Type B pancreatic cell (in vitro differentiated cells): ENCODE results near the gene GJA4. TPM values are rescaled to one million over a fixed set of nuclear protein-coding genes. Genes with fewer than 3 reads are reported as not detected.

ENCODE experiments used
- DNase-seq: peaks from one replicate; pipeline ENCODE4 v3.0.0; 2021; ENCODE audit warnings: mixed read lengths; ENCODE audit not compliant: unreplicated experiment; ENCODE audit errors: extremely low spot score
- H3K27ac Mint-ChIP-seq: 2 replicates; pipeline ENCODE4 v1.8.0; 2021; ENCODE audit warnings: mild to moderate bottlenecking, mixed read lengths
- H3K27me3 Mint-ChIP-seq: 2 replicates; pipeline ENCODE4 v1.8.0; 2021; ENCODE audit warnings: mixed read lengths
- H3K36me3 Mint-ChIP-seq: 2 replicates; pipeline ENCODE4 v1.8.0; 2021; ENCODE audit warnings: mixed read lengths
- H3K4me1 Mint-ChIP-seq: one replicate; pipeline ENCODE4 v1.8.0; 2021; ENCODE audit warnings: mixed read lengths; ENCODE audit not compliant: unreplicated experiment
- H3K4me3 Mint-ChIP-seq: 2 replicates; pipeline ENCODE4 v1.8.0; 2021; ENCODE audit warnings: mild to moderate bottlenecking, mixed read lengths
- H3K9me3 Mint-ChIP-seq: 2 replicates; pipeline ENCODE4 v1.8.0; 2021; ENCODE audit warnings: mixed read lengths
- total RNA-seq: library from RNA; stranded (reverse); gene quantifications from 2 replicates; pipeline ENCODE4 v1.2.1, GENCODE V29; 2021; ENCODE audit warnings: low replicate concordance
- TF ChIP-seq, protein P1 (sequence below): fragments of 200-600 bp; sonication (generic); conservative IDR thresholded peaks from 2 replicates; pipeline ENCODE4 v1.5.0; 2021; ENCODE audit warnings: antibody characterized with exemption, mild to moderate bottlenecking

The GJA4 gene
- total RNA-seq, 1 donor from 2014 or later = 0.87 TPM

DNA sequence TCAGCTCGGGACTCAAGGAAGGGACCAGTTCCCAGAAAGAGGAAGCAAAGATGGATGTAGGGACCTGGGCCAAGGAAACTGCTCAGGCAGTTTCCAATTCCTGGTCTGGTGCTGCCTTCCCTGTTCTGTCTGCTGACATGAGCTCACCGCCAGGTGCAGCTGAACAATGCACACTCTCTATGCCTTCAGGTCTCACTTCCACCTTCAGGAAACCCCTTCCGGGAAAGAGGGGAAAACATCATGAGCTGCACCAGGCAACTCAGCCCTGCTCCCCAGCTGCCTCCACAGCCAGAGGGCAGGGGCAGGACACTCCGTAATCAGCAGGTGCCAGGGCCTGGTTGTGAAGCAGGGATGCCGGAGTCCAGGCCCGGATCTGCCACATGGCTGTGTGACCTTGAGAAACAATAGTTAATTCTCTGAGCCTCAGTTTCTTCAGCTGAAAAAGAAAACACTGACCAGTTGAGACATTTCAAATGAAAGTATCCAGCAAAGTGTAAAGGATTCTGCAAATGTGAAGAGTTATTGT is 39.0 kb downstream of the GJA4 start:
- H3K4me1 Mint-ChIP-seq = peaks cover 18% of the 10 kb centered on the region
- H3K27ac Mint-ChIP-seq = no peak overlapping the region
- H3K27me3 Mint-ChIP-seq = peaks cover 4% of the 10 kb centered on the region

DNA sequence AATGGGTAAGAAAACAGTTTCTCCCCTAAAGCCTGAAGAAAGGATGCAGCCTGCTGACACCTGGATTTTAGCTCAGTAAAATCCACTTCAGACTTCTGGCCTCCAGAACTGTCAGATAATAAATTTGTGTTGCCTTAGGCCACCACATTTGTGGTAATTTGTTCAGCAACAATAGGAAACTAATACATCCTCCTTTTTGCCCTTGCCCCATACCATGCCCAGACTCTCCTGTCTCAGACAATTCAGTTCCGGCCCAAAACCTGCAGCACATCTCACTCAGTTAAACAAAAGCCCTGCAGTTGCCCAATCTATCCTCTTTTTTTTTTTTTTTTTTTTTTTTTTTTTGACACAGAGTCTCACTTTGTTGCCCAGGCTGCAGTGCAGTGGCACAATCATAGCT is 40.9 kb downstream of the GJA4 start:
- no peaks in the 10 kb centered on the region for H3K27me3 Mint-ChIP-seq
- no peaks in the 10 kb centered on the region for H3K9me3 Mint-ChIP-seq
- H3K36me3 Mint-ChIP-seq = no peaks in the 10 kb centered on the region
- H3K4me3 Mint-ChIP-seq = no peak overlapping the region
- H3K27ac Mint-ChIP-seq = no peak overlapping the region
- H3K4me1 Mint-ChIP-seq = peaks cover 12% of the 10 kb centered on the region
- no peak for DNase-seq
- TF ChIP-seq, protein P1, sequence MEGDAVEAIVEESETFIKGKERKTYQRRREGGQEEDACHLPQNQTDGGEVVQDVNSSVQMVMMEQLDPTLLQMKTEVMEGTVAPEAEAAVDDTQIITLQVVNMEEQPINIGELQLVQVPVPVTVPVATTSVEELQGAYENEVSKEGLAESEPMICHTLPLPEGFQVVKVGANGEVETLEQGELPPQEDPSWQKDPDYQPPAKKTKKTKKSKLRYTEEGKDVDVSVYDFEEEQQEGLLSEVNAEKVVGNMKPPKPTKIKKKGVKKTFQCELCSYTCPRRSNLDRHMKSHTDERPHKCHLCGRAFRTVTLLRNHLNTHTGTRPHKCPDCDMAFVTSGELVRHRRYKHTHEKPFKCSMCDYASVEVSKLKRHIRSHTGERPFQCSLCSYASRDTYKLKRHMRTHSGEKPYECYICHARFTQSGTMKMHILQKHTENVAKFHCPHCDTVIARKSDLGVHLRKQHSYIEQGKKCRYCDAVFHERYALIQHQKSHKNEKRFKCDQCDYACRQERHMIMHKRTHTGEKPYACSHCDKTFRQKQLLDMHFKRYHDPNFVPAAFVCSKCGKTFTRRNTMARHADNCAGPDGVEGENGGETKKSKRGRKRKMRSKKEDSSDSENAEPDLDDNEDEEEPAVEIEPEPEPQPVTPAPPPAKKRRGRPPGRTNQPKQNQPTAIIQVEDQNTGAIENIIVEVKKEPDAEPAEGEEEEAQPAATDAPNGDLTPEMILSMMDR = no peak

More for the DNA sequence above, 39.0 kb downstream of the GJA4 start:
- Mint-ChIP-seq H3K9me3 (no peaks in the 10 kb centered on the region), H3K36me3 (no peaks in the 10 kb centered on the region), H3K4me3 (no peak overlapping the region)
- DNase-seq = no peak
- TF ChIP-seq, protein P1 = no peak

DNA sequence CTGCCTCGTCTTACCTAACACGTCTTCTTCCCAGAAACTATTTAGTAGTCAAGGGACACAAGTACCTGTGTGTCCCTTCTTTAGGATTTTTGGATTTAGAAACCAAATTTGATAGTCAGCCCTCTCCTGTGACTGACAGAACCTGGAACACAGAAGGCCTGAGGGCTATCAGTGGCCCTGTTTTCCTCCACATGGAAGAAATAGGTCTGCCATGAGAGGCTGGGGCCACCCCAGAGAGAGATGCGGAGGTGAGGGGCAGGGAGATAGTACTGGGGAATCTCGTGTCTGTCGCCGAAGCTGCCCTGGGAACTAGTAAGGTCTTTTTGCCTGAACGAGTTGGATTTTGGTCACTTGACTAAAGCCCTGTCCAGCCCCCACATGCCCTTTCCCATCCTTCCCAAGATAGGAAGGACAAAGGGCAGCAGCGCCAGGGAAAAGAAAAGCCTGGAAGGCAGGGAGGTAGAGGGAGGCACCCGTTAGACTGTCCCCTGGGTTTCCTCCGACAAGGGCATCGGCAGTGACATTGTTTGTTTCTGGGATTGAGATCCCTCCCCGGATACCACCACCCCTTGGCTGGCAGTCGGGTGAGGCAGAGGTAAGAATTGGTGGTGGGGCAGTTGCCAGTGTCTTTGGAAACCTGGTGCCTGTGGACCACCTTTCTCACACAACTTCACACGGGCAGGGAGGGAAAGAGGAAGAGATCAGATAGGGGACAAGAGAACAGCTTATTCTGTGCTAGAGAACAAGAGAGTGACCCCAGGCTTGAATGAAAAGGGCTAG is 46.9 kb downstream of the GJA4 start:
- Mint-ChIP-seq H3K4me3 (no peak overlapping the region), H3K27ac (no peak overlapping the region), H3K27me3 (no peaks in the 10 kb centered on the region), H3K4me1 (peaks cover 18% of the 10 kb centered on the region), H3K9me3 (no peaks in the 10 kb centered on the region), H3K36me3 (no peaks in the 10 kb centered on the region)
- no peak for DNase-seq
- TF ChIP-seq, protein P1 = no peak

DNA sequence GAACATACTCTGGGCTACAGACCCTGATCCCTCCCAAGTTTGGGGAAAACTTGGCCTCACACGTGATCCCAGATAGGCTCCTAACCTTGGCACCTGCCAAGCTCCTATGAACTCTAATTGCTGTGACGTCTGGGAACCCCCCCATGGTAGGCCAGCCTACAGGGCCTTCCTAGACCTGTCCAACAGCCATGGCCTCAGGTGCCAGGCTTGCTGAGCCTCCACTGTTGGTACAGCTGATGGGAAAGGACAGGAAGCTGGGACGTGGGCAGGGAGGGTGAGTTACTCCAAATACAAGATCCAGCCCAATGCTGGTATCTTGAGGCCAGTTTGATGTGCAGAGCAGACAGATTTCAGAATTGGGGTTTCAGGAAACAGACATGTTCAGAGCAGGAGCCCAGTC is 47.6 kb downstream of the GJA4 start:
- H3K27me3 Mint-ChIP-seq = no peaks in the 10 kb centered on the region
- peaks cover 17% of the 10 kb centered on the region for H3K4me1 Mint-ChIP-seq
- TF ChIP-seq, protein P1 = no peak
- DNase-seq = no peak
- H3K36me3 Mint-ChIP-seq = no peaks in the 10 kb centered on the region
- no peaks in the 10 kb centered on the region for H3K9me3 Mint-ChIP-seq
- H3K27ac Mint-ChIP-seq = no peak overlapping the region
- H3K4me3 Mint-ChIP-seq = no peak overlapping the region

DNA sequence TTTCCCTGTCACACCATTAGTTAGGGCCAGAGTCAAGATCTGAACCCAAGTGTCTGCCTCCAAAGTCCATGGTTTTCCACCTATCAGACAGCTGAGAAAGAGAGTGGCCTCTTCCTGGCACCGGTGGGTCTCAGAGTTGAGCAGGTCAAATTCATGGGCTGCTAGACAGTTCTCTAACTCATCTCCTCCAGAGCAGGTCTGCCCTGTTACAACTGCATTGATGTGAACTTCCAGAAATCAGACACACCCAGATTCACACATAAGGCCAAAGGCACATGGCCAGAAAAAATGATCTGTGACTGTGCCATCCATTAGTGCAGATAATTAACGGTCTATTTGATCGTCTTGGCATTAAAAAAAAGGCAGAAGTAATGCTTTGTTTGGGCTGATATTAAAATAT is 49.3 kb downstream of the GJA4 start:
- H3K9me3 Mint-ChIP-seq = no peaks in the 10 kb centered on the region
- H3K4me1 Mint-ChIP-seq = peaks cover 24% of the 10 kb centered on the region
- TF ChIP-seq, protein P1 = no peak
- H3K4me3 Mint-ChIP-seq = no peak overlapping the region
- no peaks in the 10 kb centered on the region for H3K27me3 Mint-ChIP-seq
- no peaks in the 10 kb centered on the region for H3K36me3 Mint-ChIP-seq
- no peak overlapping the region for H3K27ac Mint-ChIP-seq
- no peak for DNase-seq
